Measurements from ENCODE around the gene AAK1. TPM values are rescaled to one million over a fixed set of nuclear protein-coding genes. Genes with fewer than 3 reads are reported as not detected.
A peak's percentile ranks its signal among the peaks of the same experiment; 100 is the strongest.

The AAK1 gene
- total RNA-seq, 1 experiment from 2014 or later, result 35.6 TPM

- no peak for TF ChIP-seq ZNF281 (CRISPR knock-in tag; IDR thresholded peaks at IDR 0.05)
- TF ChIP-seq ATF1 (CRISPR knock-in tag; IDR thresholded peaks at IDR 0.05), result no peak
- no peak for TF ChIP-seq TP53 (CRISPR knock-in tag; IDR thresholded peaks at IDR 0.05)
- peak; percentile 43; the same call in 1 of the 2 replicates for TF ChIP-seq HMGXB4 (CRISPR knock-in tag; IDR thresholded peaks at IDR 0.05)
- TF ChIP-seq ZNF138 (CRISPR knock-in tag; conservative IDR thresholded peaks at IDR 0.05), result no peak
- TF ChIP-seq ZNF396 (CRISPR knock-in tag; IDR thresholded peaks at IDR 0.05; ENCODE audit: borderline replicate concordance), result no peak
- no peak for TF ChIP-seq NR3C1 (CRISPR knock-in tag; conservative IDR thresholded peaks at IDR 0.05; ENCODE audit: low read depth)
- TF ChIP-seq TCF7 (CRISPR knock-in tag; IDR thresholded peaks at IDR 0.05; ENCODE audit: low read depth), result no peak
- TF ChIP-seq AFF4 (CRISPR knock-in tag; IDR thresholded peaks at IDR 0.05; ENCODE audit: borderline replicate concordance), result no peak
- no peak for TF ChIP-seq FOXJ3 (CRISPR knock-in tag; IDR thresholded peaks at IDR 0.05; ENCODE audit: borderline replicate concordance)
- TF ChIP-seq ZNF263 (CRISPR knock-in tag; IDR thresholded peaks at IDR 0.05; ENCODE audit: low read depth), result no peak
- TF ChIP-seq ELF4 (CRISPR knock-in tag; IDR thresholded peaks at IDR 0.05; ENCODE audit: low read depth), result no peak
- no peak for TF ChIP-seq CREM (CRISPR knock-in tag; IDR thresholded peaks at IDR 0.05)
- no peak for TF ChIP-seq ZNF512 (CRISPR knock-in tag; IDR thresholded peaks at IDR 0.05; ENCODE audit: borderline replicate concordance)
- TF ChIP-seq ZNF425 (CRISPR knock-in tag; conservative IDR thresholded peaks at IDR 0.05), result no peak
- TF ChIP-seq MLX (CRISPR knock-in tag; IDR thresholded peaks at IDR 0.05), result no peak
- TF ChIP-seq ZNF532 (CRISPR knock-in tag; IDR thresholded peaks at IDR 0.05; ENCODE audit: borderline replicate concordance), result no peak
- no peak for TF ChIP-seq MXD4 (CRISPR knock-in tag; IDR thresholded peaks at IDR 0.05; ENCODE audit: borderline replicate concordance)
- no peak for TF ChIP-seq EMX1 (CRISPR knock-in tag; IDR thresholded peaks at IDR 0.05)
- no peak for TF ChIP-seq ZBTB21 (CRISPR knock-in tag; IDR thresholded peaks at IDR 0.05; ENCODE audit: borderline replicate concordance)
These were observed at the start of gene AAK1 (continued) for GRCh38 chr2:69643602-69644505.
